MM.1S (cell line): Measurements from ENCODE around the gene ACOD1.

Source experiments
- DNase-seq: peaks from one replicate; pipeline ENCODE4 v3.0.0-alpha.2; 2015
- H2AFZ ChIP-seq: fragments of 300-600 bp; sonication (generic); 2 replicates; pipeline ENCODE4 v1.6.0; 2016; ENCODE audit warnings: antibody characterized with exemption, low read length
- H3F3A ChIP-seq: fragments of 300-600 bp; sonication (generic); 2 replicates; pipeline ENCODE4 v1.6.1; 2016; ENCODE audit warnings: mild to moderate bottlenecking, antibody characterized with exemption, low read length, moderate library complexity, mixed read lengths; ENCODE audit not compliant: insufficient read depth
- H3K27ac ChIP-seq: fragments of 300-600 bp; sonication (generic); 2 replicates; pipeline ENCODE4 v1.5.1; 2016; ENCODE audit warnings: mild to moderate bottlenecking, low read length
- H3K27me3 ChIP-seq: fragments of 300-600 bp; sonication (generic); replicated peaks from 2 replicates; pipeline ENCODE4 v1.6.0; 2016; ENCODE audit warnings: low read length; ENCODE audit not compliant: insufficient read depth
- H3K36me3 ChIP-seq: fragments of 300-600 bp; sonication (generic); replicated peaks from 2 replicates; pipeline ENCODE4 v1.6.1; 2016; ENCODE audit warnings: mild to moderate bottlenecking, low read length, mixed read lengths; ENCODE audit not compliant: insufficient read depth
- H3K4me1 ChIP-seq: fragments of 300-600 bp; sonication (generic); 2 replicates; pipeline ENCODE4 v1.6.1; 2016; ENCODE audit warnings: low read length, mixed read lengths
- H3K4me2 ChIP-seq: fragments of 300-600 bp; sonication (generic); 2 replicates; pipeline ENCODE4 v1.6.0; 2016; ENCODE audit warnings: low read depth, low read length
- H3K4me3 ChIP-seq: fragments of 300-600 bp; sonication (generic); 2 replicates; pipeline ENCODE4 v1.5.1; 2016; ENCODE audit warnings: low read length, mixed read lengths
- H3K79me2 ChIP-seq: fragments of 300-600 bp; sonication (generic); 2 replicates; pipeline ENCODE4 v1.6.1; 2016; ENCODE audit warnings: mixed run types, low read length, mixed read lengths
- H3K9ac ChIP-seq: fragments of 300-600 bp; sonication (generic); 2 replicates; pipeline ENCODE4 v1.6.1; 2016; ENCODE audit warnings: low read length, mixed read lengths
- H3K9me2 ChIP-seq: fragments of 300-600 bp; sonication (generic); replicated peaks from 2 replicates; pipeline ENCODE4 v1.6.1; 2016; ENCODE audit warnings: mild to moderate bottlenecking, low read length, mixed read lengths; ENCODE audit not compliant: insufficient read depth
- H3K9me3 ChIP-seq: fragments of 300-600 bp; sonication (generic); replicated peaks from 2 replicates; pipeline ENCODE4 v1.6.1; 2016; ENCODE audit warnings: mild to moderate bottlenecking, low read length, mixed read lengths; ENCODE audit not compliant: insufficient read depth
- H4K20me1 ChIP-seq: fragments of 300-600 bp; sonication (generic); 2 replicates; pipeline ENCODE4 v1.6.1; 2016; ENCODE audit warnings: mild to moderate bottlenecking, low read length, moderate library complexity, mixed read lengths; ENCODE audit not compliant: insufficient read depth
- CTCF ChIP-seq: fragments of 300-600 bp; sonication (generic); IDR thresholded peaks from 2 replicates; pipeline ENCODE4 v1.5.1; 2016; ENCODE audit warnings: antibody characterized with exemption, low read length, mixed read lengths
- EZH2 ChIP-seq: fragments of 300-600 bp; sonication (generic); optimal IDR thresholded peaks from 2 replicates; pipeline ENCODE3; 2017; ENCODE audit warnings: low read depth, mild to moderate bottlenecking, antibody characterized with exemption, low read length, mixed read lengths
- EZH2phosphoT487 ChIP-seq: fragments of 300-600 bp; sonication (generic); IDR thresholded peaks from 2 replicates; pipeline ENCODE4 v1.6.1; 2018; ENCODE audit warnings: antibody characterized with exemption, low read length

Gene ACOD1

DNA sequence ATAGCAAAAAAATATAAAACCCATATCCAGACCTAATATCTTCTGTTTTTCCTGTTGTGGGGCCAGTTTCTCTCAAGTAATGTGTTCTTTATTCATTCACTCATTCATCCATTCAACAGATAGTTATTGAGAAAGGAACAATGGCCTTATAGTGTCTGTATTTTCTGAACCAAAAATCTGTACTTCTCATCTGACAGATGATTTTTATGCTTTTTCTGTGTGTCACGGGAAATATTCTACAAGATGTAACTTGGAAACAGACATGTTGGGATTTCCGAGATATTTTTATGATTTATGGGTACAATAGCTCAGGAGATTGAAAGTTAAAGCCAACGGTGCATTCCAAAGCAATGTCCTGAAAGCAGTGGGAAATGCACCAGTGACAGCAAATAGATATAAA, 5.7 kb downstream of the ACOD1 start:
- no peaks in the 10 kb centered on the region for H3F3A ChIP-seq
- no peak overlapping the region for H3K27ac ChIP-seq
- no peaks in the 10 kb centered on the region for H3K4me1 ChIP-seq
- no peaks in the 10 kb centered on the region for H3K79me2 ChIP-seq
- H3K4me2 ChIP-seq, result no peak overlapping the region
- no peak overlapping the region for H3K4me3 ChIP-seq
- H2AFZ ChIP-seq, result no peak overlapping the region
- TF ChIP-seq CTCF, result no peak
- no peak for TF ChIP-seq EZH2
- TF ChIP-seq EZH2phosphoT487, result no peak
- no peaks in the 10 kb centered on the region for H3K27me3 ChIP-seq
- H3K9me2 ChIP-seq, result no peaks in the 10 kb centered on the region
- H3K9ac ChIP-seq, result no peak overlapping the region
- no peaks in the 10 kb centered on the region for H4K20me1 ChIP-seq
- H3K9me3 ChIP-seq, result no peaks in the 10 kb centered on the region
- no peaks in the 10 kb centered on the region for H3K36me3 ChIP-seq
- no peak for DNase-seq

GRCh38 chr13:76954538-76954937, 6.2 kb downstream of the ACOD1 start:
- no peaks in the 10 kb centered on the region for H3F3A ChIP-seq

GRCh38 chr13:76955193-76955592, 6.9 kb downstream of the ACOD1 start:
- Histone ChIP-seq H3K9me3 (no peaks in the 10 kb centered on the region), H3K4me2 (no peak overlapping the region), H3K27me3 (no peaks in the 10 kb centered on the region), H3K9ac (no peak overlapping the region), H2AFZ (no peak overlapping the region), H3K36me3 (no peaks in the 10 kb centered on the region), H3K79me2 (no peaks in the 10 kb centered on the region), H3K4me1 (no peaks in the 10 kb centered on the region), H4K20me1 (no peaks in the 10 kb centered on the region), H3K9me2 (no peaks in the 10 kb centered on the region), H3K4me3 (no peak overlapping the region), H3F3A (no peaks in the 10 kb centered on the region), H3K27ac (no peak overlapping the region)
- no peak for DNase-seq
- no peak for TF ChIP-seq EZH2phosphoT487
- TF ChIP-seq EZH2, result no peak
- TF ChIP-seq CTCF, result no peak

More at GRCh38 chr13:76954538-76954937, 6.2 kb downstream of the ACOD1 start:
- H3K9ac ChIP-seq, result no peak overlapping the region
- H3K4me1 ChIP-seq, result no peaks in the 10 kb centered on the region
- no peak for DNase-seq
- H3K36me3 ChIP-seq, result no peaks in the 10 kb centered on the region
- no peaks in the 10 kb centered on the region for H4K20me1 ChIP-seq
- no peaks in the 10 kb centered on the region for H3K9me3 ChIP-seq
- TF ChIP-seq EZH2 (no peak), EZH2phosphoT487 (no peak), CTCF (no peak)
- H3K79me2 ChIP-seq, result no peaks in the 10 kb centered on the region
- no peak overlapping the region for H3K27ac ChIP-seq
- no peak overlapping the region for H2AFZ ChIP-seq
- no peak overlapping the region for H3K4me2 ChIP-seq
- H3K9me2 ChIP-seq, result no peaks in the 10 kb centered on the region
- H3K27me3 ChIP-seq, result no peaks in the 10 kb centered on the region
- no peak overlapping the region for H3K4me3 ChIP-seq

DNA sequence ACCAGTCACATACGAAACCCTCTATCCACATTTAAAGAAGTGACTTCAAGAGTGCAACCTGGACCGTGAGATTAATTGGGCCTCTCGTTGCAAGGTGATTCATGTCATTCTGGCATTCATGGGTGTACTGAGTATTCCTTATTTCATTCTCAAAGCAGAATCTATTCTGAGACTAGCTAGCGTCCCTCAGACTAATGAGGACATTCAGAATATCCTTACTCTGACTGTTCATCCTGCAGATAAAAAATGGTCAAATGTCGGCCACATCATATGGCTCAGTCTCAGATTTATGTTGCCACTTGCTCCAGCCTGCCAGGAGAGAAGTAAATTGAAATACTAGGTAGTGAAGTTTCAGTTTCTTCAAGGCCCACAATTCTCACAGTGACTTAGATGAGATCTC, 7.3 kb downstream of the ACOD1 start:
- Histone ChIP-seq H3K9me3 (no peaks in the 10 kb centered on the region), H3K9ac (no peak overlapping the region), H3K4me2 (no peak overlapping the region), H3K4me3 (no peak overlapping the region), H3K27me3 (no peaks in the 10 kb centered on the region), H2AFZ (no peak overlapping the region), H3F3A (no peaks in the 10 kb centered on the region), H3K27ac (no peak overlapping the region), H3K4me1 (no peaks in the 10 kb centered on the region), H4K20me1 (no peaks in the 10 kb centered on the region), H3K36me3 (no peaks in the 10 kb centered on the region), H3K79me2 (no peaks in the 10 kb centered on the region), H3K9me2 (no peaks in the 10 kb centered on the region)
- no peak for DNase-seq
- TF ChIP-seq EZH2phosphoT487 (no peak), CTCF (no peak), EZH2 (no peak)
